Transverse colon (tissue), 4 donors: Measurements from ENCODE around the gene LYSMD2.

ENCODE experiments used
- CTCF ChIP-seq, 5 experiments: fragments of 200-600 bp in 3 of 5; fragments of 450-650 bp in 2 of 5; sonication (generic) in 3 of 5; IDR thresholded peaks; 1 replicate in 2 of 5; 2 replicates in 3 of 5; pipeline ENCODE4 v1.5.1; 2016 to 2017; ENCODE audit warnings: antibody characterized with exemption in 5 of 5, inconsistent platforms in 3 of 5, mild to moderate bottlenecking in 2 of 5, moderate library complexity in 1 of 5
- POLR2A ChIP-seq: fragments of 450-650 bp; IDR thresholded peaks from one replicate; pipeline ENCODE4 v1.6.1; 2016; ENCODE audit warnings: antibody characterized with exemption, mild to moderate bottlenecking, moderate library complexity
- POLR2AphosphoS5 ChIP-seq, 3 donors: sonication (generic); formaldehyde crosslinking; IDR thresholded peaks; one replicate each; pipeline ENCODE4 v1.6.1; 2016; ENCODE audit warnings: antibody characterized with exemption in 3 of 3

- no peak for TF ChIP-seq CTCF (IDR thresholded peaks at IDR 0.05)
- TF ChIP-seq POLR2A, result no peak
- no peak for TF ChIP-seq POLR2AphosphoS5 (IDR thresholded peaks at IDR 0.05)
Observed at GRCh38 chr15:51709031-51709430, 28.4 kb downstream of the LYSMD2 start.
